Ramos (cell line): ENCODE measurements around the gene FRMPD1.
"Not testable (repeated sequence)": the region's sequence is repeated elsewhere in the genome, so short reads cannot be mapped to it uniquely, and the experiment has no call there.

Experiments
- in situ Hi-C: fragments of 300-500 bp; cut with MboI; formaldehyde crosslinking; loops from one replicate; pipeline ENCODE4 v1.14.3; 2022; ENCODE audit warnings: low sequenced_read_pairs; ENCODE audit not compliant: unreplicated experiment

Gene FRMPD1

DNA sequence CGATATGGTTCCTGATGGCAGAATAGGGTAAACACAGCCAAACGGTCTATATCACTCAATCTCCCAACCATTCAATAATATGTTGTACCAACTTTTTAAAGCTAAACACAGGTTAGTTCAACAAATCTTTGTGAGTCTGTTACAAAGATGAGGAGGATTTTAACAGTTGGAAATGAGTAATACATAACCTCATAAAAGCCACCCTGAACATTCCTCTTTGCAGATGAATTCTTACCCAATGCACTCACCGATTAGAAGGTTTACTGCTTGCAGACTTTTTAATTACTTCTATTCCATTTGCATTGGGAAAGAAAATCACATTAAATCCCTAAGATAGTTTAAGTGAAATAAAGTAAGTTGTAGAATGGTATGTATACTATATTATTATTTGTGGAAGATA lies 79.5 kb downstream of the FRMPD1 start:
- in situ Hi-C loops: no loop called here

DNA sequence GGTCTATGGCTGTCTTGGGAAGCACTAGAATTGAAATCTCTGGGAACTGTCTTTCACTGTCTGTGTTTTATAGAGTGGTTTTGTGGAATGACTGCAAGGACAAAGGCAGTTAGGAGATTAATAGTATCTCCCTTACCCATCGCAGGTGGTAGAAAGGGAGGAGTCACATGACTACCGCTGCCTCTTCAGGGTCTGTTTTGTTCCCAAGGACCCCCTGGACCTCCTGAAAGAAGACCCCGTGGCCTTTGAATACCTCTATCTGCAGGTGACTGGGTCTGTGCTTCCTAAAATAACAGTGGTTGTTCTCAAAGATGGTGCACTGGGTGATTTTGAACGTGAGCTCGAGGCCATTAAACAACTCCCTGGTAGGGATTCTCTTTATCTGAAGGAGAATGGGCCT lies 80.1 kb downstream of the FRMPD1 start:
- in situ Hi-C loops: no loop called here

DNA sequence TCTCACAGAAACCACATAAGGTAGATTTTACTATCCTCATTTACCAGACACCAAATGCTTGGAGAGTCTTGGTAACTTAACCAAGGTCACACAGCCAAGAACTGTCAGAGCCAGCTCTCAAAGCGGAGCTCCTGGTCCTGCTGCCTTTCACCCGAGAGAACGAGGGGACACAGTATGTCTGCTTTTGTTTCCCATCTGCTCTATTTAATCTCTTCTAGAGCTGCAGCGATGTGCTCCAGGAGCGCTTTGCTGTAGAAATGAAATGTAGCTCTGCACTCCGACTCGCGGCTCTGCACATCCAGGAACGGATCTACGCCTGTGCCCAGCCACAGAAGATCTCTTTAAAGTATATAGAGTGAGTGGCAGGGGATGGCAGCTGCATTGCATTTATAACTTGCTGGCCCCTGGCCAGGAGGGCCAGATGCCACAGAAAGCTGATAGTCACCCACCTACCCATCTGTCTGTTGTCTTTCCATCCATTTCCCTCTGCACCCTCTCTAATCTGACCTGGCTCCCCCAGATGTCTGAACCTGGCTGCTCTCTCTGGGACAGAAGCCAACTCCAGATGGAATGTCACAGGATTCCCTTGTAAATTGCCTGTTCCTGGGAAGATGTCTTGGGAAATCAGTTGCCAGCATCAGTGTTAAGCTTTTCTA lies 81.5 kb downstream of the FRMPD1 start:
- in situ Hi-C loops: no loop called here

DNA sequence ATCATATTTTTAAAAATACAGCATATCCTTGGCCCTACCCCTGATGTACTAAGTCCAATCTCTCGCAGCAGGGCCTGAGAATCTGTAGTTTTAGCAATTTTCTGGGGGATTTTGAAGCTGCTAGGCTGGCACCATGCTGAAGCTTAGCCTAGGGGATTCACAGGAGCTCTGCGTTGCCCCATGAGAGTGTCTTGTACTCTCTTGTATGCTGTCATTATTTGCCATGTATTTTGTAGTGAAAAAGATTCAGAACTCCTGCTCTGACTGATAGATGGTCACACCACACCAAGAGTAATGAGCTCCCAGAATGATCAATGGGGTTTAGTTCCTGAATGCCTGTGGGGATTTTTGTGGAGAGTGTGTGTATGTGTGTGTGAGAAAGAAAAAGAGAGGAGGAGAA lies 82.2 kb downstream of the FRMPD1 start:
- in situ Hi-C loops: no loop called here

DNA sequence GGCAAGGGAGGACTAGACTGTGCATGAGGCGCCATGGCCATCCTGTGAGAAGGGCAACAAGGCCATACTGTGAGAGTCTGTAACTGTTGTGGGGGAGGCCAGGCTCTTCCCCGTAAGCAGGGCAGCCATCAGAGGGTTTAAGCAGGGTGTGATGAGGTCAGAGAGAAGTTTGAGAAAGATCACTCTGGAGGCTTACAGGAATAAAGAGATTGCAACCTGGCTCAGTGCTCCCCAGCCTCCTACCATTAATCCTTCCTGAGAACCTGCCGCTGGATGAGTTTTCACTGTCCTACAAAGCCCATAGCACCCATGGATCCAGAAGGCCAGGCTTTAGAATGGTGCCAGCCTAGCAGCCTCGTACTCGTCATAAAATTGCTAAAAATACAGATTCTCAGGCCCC lies 88.5 kb downstream of the FRMPD1 start:
- in situ Hi-C loops: no loop called here

GRCh38 chr9:37740128-37740527 lies 89.4 kb downstream of the FRMPD1 start:
- in situ Hi-C loops: no loop called here

- in situ Hi-C loops: no loop called here
Observed at GRCh38 chr9:37740631-37741328, 90.0 kb downstream of the FRMPD1 start.

DNA sequence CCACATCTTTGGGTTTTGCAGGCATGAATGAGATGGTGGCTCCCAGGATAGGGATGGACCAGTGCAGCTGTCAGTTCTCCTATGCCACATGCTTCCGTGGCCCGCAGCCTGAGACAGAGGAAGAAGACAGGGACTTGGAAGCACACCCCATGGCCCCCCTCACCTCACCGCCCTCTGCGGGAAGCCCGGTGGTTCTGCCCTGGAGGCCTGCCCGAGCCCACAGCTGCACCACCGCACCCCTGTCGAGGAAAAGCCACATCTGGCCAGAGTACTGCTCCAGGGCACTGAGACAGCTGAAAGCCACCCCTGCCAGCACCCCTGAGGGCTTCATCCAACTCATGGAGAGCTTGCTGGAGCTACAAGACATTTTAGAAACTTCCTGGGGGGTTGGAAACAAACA lies 95.2 kb downstream of the FRMPD1 start:
- in situ Hi-C loops: no loop called here

- in situ Hi-C loops: no loop called here
Observed at GRCh38 chr9:37746448-37747270, 95.9 kb downstream of the FRMPD1 start.

DNA sequence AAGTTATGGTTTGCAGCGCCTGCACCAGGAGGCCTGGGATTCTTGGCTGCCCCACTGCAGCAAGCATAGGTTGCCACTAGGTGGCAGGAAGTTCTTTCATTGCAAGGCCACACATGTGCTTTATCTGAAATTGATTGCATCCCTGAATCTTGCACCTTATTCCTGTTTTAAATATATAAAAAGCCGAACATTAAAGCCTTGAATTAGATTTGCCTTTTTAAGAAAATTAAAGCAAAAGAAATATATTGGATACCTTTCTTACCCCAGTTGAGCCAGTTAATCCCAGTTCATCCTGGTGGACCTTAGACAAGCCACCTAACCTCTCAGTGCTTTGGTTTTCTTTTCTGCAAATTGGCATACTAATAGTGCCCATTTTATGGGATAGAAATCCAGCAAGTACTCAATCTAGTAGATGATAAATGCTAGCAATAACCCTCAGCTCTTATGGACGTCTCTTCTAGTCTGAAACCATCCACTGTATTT lies 96.6 kb downstream of the FRMPD1 start:
- in situ Hi-C loops: no loop called here

- in situ Hi-C loops: no loop called here
Observed at GRCh38 chr9:37749129-37749528, 98.4 kb downstream of the FRMPD1 start.

DNA sequence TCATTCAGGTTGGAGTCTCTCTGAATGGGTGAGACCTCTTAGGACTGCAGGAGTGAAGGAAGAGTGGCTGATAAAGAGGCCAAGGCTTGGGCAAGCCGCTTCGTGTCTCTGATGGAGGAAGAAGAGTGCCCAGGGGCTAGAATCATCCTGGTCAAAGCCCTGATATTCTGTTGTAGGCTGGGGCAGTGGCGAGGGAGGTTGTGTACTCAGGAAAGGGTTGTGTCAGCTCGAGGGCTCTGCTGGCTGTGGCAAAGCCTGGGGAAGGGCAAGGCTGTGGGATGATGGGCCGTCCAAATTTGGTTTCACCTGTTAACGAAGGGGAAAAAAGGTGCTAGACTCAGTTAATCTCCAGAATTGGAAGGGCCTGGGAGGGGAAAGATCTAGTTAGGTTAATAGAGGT lies 100.4 kb downstream of the FRMPD1 start:
- in situ Hi-C loops: no loop called here

DNA sequence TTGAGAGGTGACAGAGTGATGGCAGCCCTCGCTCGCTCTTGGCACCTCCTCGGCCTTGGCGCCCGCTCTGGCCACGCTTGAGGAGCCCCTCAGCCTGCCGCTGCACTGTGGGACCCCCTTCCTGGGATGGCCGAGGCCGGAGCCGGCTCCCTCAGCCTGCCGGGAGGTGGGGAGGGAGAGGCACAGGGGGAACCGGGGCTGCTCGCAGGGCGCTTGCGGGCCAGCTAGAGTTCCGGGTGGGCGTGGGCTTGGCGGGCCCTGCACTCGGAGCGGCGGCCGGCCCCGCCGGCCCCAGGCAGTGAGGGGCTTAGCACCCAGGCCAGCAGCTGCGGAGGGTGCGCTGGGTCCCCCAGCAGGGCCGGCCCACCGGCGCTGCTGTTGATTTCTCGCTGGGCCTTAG lies 101.0 kb downstream of the FRMPD1 start:
- in situ Hi-C loops: not testable (repeated sequence)

- in situ Hi-C loops: not testable (repeated sequence)
Observed at GRCh38 chr9:37752112-37752511, 101.4 kb downstream of the FRMPD1 start.

GRCh38 chr9:37752642-37753488 lies 102.1 kb downstream of the FRMPD1 start:
- in situ Hi-C loops: no loop called here

- in situ Hi-C loops: no loop called here
Observed at GRCh38 chr9:37753489-37754190, 102.9 kb downstream of the FRMPD1 start, which contains the start of gene TRMT10B. Gene TRMT10B, plus strand, starts transcription at chr9:37753805. Its CDS starts 8,127 bp downstream, at chr9:37761932.

DNA sequence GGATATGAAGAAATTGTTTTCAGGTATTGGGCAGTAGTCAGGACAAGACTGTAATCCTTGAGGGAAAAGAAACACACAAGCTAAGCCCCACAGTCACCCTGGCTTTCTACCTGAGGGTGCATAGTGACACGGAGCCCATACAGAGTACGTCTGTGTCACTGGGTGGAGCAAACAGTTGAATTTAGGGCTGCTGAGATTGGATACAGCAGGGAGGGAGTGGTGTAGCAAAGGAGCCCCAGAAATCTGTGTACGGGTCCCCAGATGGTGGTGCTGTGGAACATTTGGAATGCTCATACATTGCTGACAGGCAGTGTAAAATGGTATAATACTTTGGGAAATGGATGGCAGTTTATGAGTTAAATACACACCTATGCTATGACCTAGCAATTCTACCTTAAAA lies 108.0 kb downstream of the FRMPD1 start:
- in situ Hi-C loops: no loop called here

DNA sequence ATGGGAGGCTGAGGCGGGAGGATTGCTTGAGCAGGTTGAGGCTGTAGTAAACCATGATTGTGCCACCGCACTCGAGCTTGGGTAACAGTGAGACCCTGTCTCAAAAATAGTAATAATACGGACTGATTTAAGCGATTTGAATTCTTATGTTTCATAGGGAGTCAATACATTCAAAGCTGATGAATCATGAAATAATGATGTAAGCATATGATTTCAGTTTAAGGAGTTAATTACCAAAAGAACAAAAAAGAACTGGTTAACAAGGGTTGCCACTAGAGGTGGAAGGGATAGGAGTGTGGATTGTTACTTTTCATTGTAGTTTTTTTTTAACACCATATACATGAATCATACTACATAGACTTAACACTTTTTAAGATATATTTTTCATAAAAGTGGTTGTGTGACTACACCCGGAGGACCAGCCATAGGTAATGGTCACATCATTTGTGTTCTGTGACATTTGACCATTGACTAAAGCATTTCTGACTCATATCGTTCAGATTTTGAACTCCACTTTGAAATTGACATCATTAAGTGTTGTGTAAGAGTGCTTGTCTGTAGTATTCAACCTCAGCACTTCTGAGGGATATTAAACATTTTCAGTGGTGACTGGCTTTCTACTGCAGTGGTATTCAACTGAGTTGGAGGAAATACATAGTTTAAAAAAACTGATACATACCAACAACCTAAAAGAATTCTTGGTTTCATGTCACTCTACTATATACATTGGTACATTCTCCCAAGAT lies 109.8 kb downstream of the FRMPD1 start:
- in situ Hi-C loops: no loop called here

GRCh38 chr9:37761511-37761910 lies 110.8 kb downstream of the FRMPD1 start:
- in situ Hi-C loops: no loop called here
